DND-41 (cell line): ENCODE results near the gene CDYL.

ENCODE experiments used
- ATAC-seq: fragments of 200-7000 bp; cut with Tn5 transposase; 3 replicates; pipeline ENCODE4 v1.9.1; 2021; ENCODE audit warnings: low read depth; ENCODE audit not compliant: insufficient read depth
- DNase-seq: peaks from one replicate; pipeline ENCODE4 v3.0.0-alpha.2; 2020
- H2AFZ ChIP-seq: 2 replicates; pipeline ENCODE4 v1.6.0; 2012; ENCODE audit warnings: low read depth, low read length
- H3K27ac ChIP-seq: 2 replicates; pipeline ENCODE4 v1.5.1; 2012; ENCODE audit warnings: low read length, inconsistent platforms
- H3K27me3 ChIP-seq: fragments of 200-600 bp; sonication (generic); 2 replicates; pipeline ENCODE4 v1.6.0; 2012; ENCODE audit warnings: low read length, mild to moderate bottlenecking, inconsistent platforms; ENCODE audit not compliant: insufficient read depth, poor library complexity
- H3K36me3 ChIP-seq: 2 replicates; pipeline ENCODE4 v1.5.1; 2012; ENCODE audit warnings: low read length, inconsistent platforms; ENCODE audit not compliant: insufficient read depth
- H3K4me1 ChIP-seq: 2 replicates; pipeline ENCODE4 v1.5.1; 2012; ENCODE audit warnings: mild to moderate bottlenecking, low read length; ENCODE audit not compliant: insufficient read depth
- H3K4me2 ChIP-seq: 2 replicates; pipeline ENCODE4 v1.6.0; 2012; ENCODE audit warnings: mild to moderate bottlenecking, moderate library complexity, low read length, inconsistent platforms; ENCODE audit not compliant: insufficient read depth
- H3K4me3 ChIP-seq, 2 experiments: fragments of 200-600 bp in 1 of 2; shearing (Covaris generic) in 1 of 2; 2 replicates each; pipeline ENCODE4 v1.5.1; 2012 to 2016; ENCODE audit warnings: inconsistent platforms in 2 of 2, low read length in 2 of 2, mild to moderate bottlenecking in 2 of 2, low read depth in 1 of 2, moderate library complexity in 1 of 2
- H3K79me2 ChIP-seq: 2 replicates; pipeline ENCODE4 v1.6.0; 2012; ENCODE audit warnings: low read length, inconsistent platforms; ENCODE audit not compliant: insufficient read depth
- H3K9ac ChIP-seq: 2 replicates; pipeline ENCODE4 v1.6.0; 2012; ENCODE audit warnings: low read depth, mild to moderate bottlenecking, inconsistent platforms, low read length, moderate library complexity
- H3K9me3 ChIP-seq: 2 replicates; pipeline ENCODE4 v1.5.1; 2012; ENCODE audit warnings: low read length, moderate library complexity, mild to moderate bottlenecking, inconsistent platforms; ENCODE audit not compliant: insufficient read depth, severe bottlenecking
- H4K20me1 ChIP-seq: 2 replicates; pipeline ENCODE4 v1.6.0; 2012; ENCODE audit warnings: low read length; ENCODE audit not compliant: insufficient read depth
- CTCF ChIP-seq: IDR thresholded peaks from 2 replicates; pipeline ENCODE4 v1.5.1; 2012; ENCODE audit warnings: borderline replicate concordance, low read length, moderate library complexity, mild to moderate bottlenecking; ENCODE audit not compliant: poor library complexity, severe bottlenecking; ENCODE audit errors: extremely low read depth
- EZH2 ChIP-seq: IDR thresholded peaks from 3 replicates; pipeline ENCODE4 v1.6.1; 2012; ENCODE audit warnings: borderline replicate concordance, low read depth, mild to moderate bottlenecking, moderate library complexity, low read length, inconsistent platforms; ENCODE audit not compliant: severe bottlenecking

CDYL gene

GRCh38 chr6:4971851-4972250 is 195.6 kb downstream of the CDYL start:
- peaks cover 18% of the 10 kb centered on the region for H3K27me3 ChIP-seq
- H3K4me3 ChIP-seq = no peak overlapping the region
- DNase-seq (no peak), ATAC-seq (no peak)
- H3K4me2 ChIP-seq = no peak overlapping the region
- no peak overlapping the region for H3K9ac ChIP-seq
- no peaks in the 10 kb centered on the region for H4K20me1 ChIP-seq
- no peaks in the 10 kb centered on the region for H3K9me3 ChIP-seq
- no peaks in the 10 kb centered on the region for H3K79me2 ChIP-seq
- no peaks in the 10 kb centered on the region for H3K4me1 ChIP-seq
- no peak for TF ChIP-seq CTCF
- no peak for TF ChIP-seq EZH2
- H3K27ac ChIP-seq = no peak overlapping the region
- no peaks in the 10 kb centered on the region for H3K36me3 ChIP-seq
- no peak overlapping the region for H2AFZ ChIP-seq

- TF ChIP-seq EZH2 = no peak
- no peak for TF ChIP-seq CTCF
- H3K79me2 ChIP-seq = no peaks in the 10 kb centered on the region
- H3K9me3 ChIP-seq = no peaks in the 10 kb centered on the region
- H2AFZ ChIP-seq = no peak overlapping the region
- H3K4me3 ChIP-seq = no peak overlapping the region
- H3K4me1 ChIP-seq = no peaks in the 10 kb centered on the region
- no peaks in the 10 kb centered on the region for H3K36me3 ChIP-seq
- DNase-seq (no peak), ATAC-seq (no peak)
- no peak overlapping the region for H3K9ac ChIP-seq
- H3K27me3 ChIP-seq = peaks cover 18% of the 10 kb centered on the region
- no peaks in the 10 kb centered on the region for H4K20me1 ChIP-seq
- H3K4me2 ChIP-seq = no peak overlapping the region
- no peak overlapping the region for H3K27ac ChIP-seq
Measured at GRCh38 chr6:4972438-4972837, 196.2 kb downstream of the CDYL start.

- Histone ChIP-seq H4K20me1 (no peaks in the 10 kb centered on the region), H3K4me1 (no peaks in the 10 kb centered on the region), H3K27ac (no peak overlapping the region), H3K4me3 (no peak overlapping the region), H3K9ac (no peak overlapping the region), H3K4me2 (no peak overlapping the region), H2AFZ (no peak overlapping the region), H3K27me3 (peaks cover 18% of the 10 kb centered on the region), H3K79me2 (no peaks in the 10 kb centered on the region), H3K9me3 (no peaks in the 10 kb centered on the region), H3K36me3 (no peaks in the 10 kb centered on the region)
- no peak for ATAC-seq
- no peak for DNase-seq
- TF ChIP-seq CTCF (no peak), EZH2 (no peak)
Measured at GRCh38 chr6:4973415-4973814, 197.2 kb downstream of the CDYL start.

GRCh38 chr6:4973982-4974745 is 198.0 kb downstream of the CDYL start:
- Histone ChIP-seq H3K9ac (no peak overlapping the region), H4K20me1 (no peaks in the 10 kb centered on the region), H3K27ac (no peak overlapping the region), H3K36me3 (no peaks in the 10 kb centered on the region), H3K4me3 (no peak overlapping the region), H3K27me3 (peaks cover 15% of the 10 kb centered on the region), H3K79me2 (no peaks in the 10 kb centered on the region), H3K4me1 (no peaks in the 10 kb centered on the region), H3K4me2 (no peak overlapping the region), H3K9me3 (peaks cover 4% of the 10 kb centered on the region), H2AFZ (no peak overlapping the region)
- TF ChIP-seq EZH2 = no peak
- no peak for TF ChIP-seq CTCF
- DNase-seq = no peak
- no peak for ATAC-seq
